LNCAP (cell line): ENCODE measurements around the gene BARX1.

ENCODE experiments used
- TF ChIP-seq, protein P1 (sequence below): fragments of 450-650 bp; IDR thresholded peaks from 2 replicates; pipeline ENCODE4 v1.5.1; 2017; ENCODE audit warnings: mild to moderate bottlenecking

BARX1 gene

DNA sequence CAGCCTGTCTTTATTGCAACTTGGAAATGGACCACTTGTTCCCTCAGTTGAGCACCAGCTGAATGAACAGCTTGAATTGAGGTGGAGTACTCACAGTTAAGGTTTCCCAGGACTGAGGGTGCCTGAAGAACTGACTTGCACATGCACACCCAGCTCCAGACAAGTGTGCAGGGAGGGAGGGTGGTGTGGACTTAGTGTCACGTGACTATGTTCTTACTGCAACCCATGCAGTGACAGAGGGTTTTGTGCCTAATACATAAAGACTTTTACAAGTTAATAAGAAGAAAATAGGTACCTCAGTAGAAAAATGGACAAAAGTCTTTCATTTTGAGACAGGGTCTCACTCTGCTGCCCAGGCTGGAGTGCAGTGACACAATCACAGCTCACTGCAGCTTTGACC lies 18.0 kb downstream of the BARX1 start:
- TF ChIP-seq, protein P1, sequence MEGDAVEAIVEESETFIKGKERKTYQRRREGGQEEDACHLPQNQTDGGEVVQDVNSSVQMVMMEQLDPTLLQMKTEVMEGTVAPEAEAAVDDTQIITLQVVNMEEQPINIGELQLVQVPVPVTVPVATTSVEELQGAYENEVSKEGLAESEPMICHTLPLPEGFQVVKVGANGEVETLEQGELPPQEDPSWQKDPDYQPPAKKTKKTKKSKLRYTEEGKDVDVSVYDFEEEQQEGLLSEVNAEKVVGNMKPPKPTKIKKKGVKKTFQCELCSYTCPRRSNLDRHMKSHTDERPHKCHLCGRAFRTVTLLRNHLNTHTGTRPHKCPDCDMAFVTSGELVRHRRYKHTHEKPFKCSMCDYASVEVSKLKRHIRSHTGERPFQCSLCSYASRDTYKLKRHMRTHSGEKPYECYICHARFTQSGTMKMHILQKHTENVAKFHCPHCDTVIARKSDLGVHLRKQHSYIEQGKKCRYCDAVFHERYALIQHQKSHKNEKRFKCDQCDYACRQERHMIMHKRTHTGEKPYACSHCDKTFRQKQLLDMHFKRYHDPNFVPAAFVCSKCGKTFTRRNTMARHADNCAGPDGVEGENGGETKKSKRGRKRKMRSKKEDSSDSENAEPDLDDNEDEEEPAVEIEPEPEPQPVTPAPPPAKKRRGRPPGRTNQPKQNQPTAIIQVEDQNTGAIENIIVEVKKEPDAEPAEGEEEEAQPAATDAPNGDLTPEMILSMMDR: no peak

DNA sequence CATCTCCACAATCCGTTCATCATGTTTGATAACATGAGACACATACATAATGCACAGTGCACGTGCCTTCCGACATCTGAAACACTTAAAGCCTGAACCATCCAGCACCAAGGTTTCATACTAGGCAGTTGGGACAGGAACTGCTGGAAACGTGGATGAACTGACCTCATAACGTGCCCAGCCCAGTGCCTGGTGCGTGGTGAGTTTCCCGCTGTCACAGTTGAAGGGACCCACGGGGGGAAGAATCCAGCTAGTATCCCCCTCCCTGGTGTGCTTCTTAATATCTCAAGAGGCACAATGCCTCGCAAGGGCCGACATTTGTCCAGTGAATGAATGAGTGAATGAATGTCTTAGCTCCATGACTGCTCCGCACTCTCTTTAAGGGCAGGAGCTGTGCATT lies 23.2 kb downstream of the BARX1 start:
- TF ChIP-seq, protein P1: no peak

DNA sequence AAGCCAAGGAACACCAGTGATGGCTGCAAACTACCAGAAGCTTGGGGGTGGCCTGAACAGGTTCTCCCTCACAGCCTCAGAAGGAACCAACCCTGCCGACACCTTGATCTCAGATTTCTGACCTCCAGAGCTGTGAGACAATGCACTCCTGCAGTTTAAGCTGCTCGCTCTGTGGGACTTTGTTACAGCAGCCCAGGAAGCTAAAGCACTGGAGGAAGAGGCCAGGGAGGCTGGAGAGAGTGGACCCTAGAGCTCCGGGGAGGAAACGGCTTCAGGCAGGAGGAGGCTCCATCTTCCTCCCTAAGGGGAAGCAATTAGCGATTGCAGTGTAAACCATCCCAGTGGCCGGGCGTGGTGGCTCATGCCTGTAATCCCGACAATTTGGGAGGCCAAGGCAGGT lies 25.1 kb downstream of the BARX1 start:
- TF ChIP-seq, protein P1: no peak

DNA sequence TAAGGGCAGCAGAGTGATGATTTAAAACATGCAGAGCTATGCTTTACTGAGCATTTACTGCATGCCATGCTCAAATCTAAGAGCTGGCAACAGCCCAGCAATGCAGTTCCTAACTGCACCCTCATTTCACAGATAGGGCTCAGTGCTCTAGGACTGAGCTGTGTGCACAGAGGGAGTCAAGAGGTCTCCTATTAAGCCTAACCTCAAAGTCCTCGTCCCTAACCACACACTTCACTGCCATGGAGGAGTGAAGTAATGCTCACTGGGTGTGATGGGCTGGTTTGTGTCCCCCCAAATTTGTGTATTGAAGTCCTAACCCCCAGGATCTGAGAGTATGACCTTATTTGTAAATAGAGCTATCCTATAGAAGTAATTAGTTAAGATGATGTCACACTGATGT lies 25.9 kb downstream of the BARX1 start:
- TF ChIP-seq, protein P1: no peak

GRCh38 chr9:93922535-93922934 lies 32.6 kb downstream of the BARX1 start:
- TF ChIP-seq, protein P1: no peak

DNA sequence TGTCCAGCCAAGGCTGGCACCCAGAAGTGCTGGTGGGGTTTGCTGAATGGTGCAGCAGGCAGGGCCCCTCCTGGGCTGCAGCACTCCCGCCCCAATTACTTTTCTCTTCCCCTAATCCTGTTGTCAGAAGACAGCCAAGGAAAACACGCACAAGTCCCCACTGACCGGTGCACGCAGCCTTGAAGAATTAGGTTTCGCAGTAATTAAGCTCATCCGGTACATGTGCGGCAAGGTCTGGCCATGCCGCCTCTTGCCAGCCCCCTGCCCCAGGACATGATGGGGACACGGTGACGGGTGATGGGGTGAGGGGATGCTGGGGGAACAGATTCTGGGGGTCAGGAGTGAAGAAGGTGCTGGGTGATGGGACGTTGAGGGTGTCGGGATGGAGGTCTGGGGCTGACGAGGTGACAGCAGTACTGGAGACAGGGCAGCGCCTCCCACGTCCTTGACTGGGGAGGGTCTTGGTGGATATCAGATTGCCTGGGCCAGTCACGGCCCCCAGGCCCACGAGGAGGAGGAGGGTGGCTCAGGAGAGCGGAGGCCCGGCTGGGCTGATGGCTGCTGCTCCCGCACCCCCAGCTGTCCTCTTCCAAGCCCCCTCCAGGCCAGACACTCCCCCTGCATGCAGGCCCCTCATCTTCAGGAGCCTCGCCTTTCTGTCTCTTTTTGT lies 34.9 kb downstream of the BARX1 start:
- TF ChIP-seq, protein P1: no peak

- TF ChIP-seq, protein P1: no peak
These were observed 37.1 kb downstream of the BARX1 start for GRCh38 chr9:93918061-93918460.
